HG03139 (cell line): ENCODE data around the gene SLC38A10.

ENCODE experiments used
- ATAC-seq: cut with Tn5 transposase; IDR thresholded peaks from one replicate; pipeline ENCODE4 v1.9.1; 2021; ENCODE audit not compliant: unreplicated experiment

The SLC38A10 gene

GRCh38 chr17:81210868-81211267 lies 84.2 kb downstream of the SLC38A10 start:
- ATAC-seq = no peak

GRCh38 chr17:81210466-81210865 lies 84.6 kb downstream of the SLC38A10 start:
- ATAC-seq = no peak

GRCh38 chr17:81209141-81209540 lies 86.0 kb downstream of the SLC38A10 start:
- no peak for ATAC-seq

GRCh38 chr17:81208651-81209050 lies 86.5 kb downstream of the SLC38A10 start:
- no peak for ATAC-seq

- no peak for ATAC-seq
These were observed 87.2 kb downstream of the SLC38A10 start for GRCh38 chr17:81207610-81208581.

GRCh38 chr17:81206657-81207056 lies 88.5 kb downstream of the SLC38A10 start:
- ATAC-seq = no peak

- no peak for ATAC-seq
These were observed 88.9 kb downstream of the SLC38A10 start for GRCh38 chr17:81206166-81206565.

GRCh38 chr17:81204578-81204977 lies 90.5 kb downstream of the SLC38A10 start:
- no peak for ATAC-seq

- no peak for ATAC-seq
These were observed 92.0 kb downstream of the SLC38A10 start for GRCh38 chr17:81203136-81203535.

GRCh38 chr17:81202318-81202717 lies 92.8 kb downstream of the SLC38A10 start:
- no peak for ATAC-seq

- ATAC-seq = no peak
These were observed 94.2 kb downstream of the SLC38A10 start for GRCh38 chr17:81200695-81201580.

GRCh38 chr17:81200201-81200600 lies 94.9 kb downstream of the SLC38A10 start:
- ATAC-seq = no peak

- no peak for ATAC-seq
These were observed 95.7 kb downstream of the SLC38A10 start for GRCh38 chr17:81199482-81199830.

GRCh38 chr17:81198826-81199481 lies 96.2 kb downstream of the SLC38A10 start:
- no peak for ATAC-seq

GRCh38 chr17:81197831-81198490 lies 97.1 kb downstream of the SLC38A10 start:
- ATAC-seq = no peak

- no peak for ATAC-seq
These were observed 97.7 kb downstream of the SLC38A10 start for GRCh38 chr17:81197409-81197795.

- ATAC-seq = no peak
These were observed 98.3 kb downstream of the SLC38A10 start for GRCh38 chr17:81196505-81197408.

GRCh38 chr17:81195941-81196495 lies 99.1 kb downstream of the SLC38A10 start:
- ATAC-seq = no peak
